IMR-90 (cell line): ENCODE measurements around the gene BUD23.

Experiments
- POLR2A ChIP-seq: IDR thresholded peaks from 2 replicates; pipeline ENCODE4 v1.6.1; 2012; ENCODE audit warnings: mild to moderate bottlenecking, low read depth, low read length
- RAD21 ChIP-seq: IDR thresholded peaks from 2 replicates; pipeline ENCODE4 v1.6.1; 2012; ENCODE audit warnings: low read length, improper control_type of control experiment
- TF ChIP-seq, protein P1 (sequence below): conservative IDR thresholded peaks from 2 replicates; pipeline ENCODE4 v1.5.1; 2012; ENCODE audit warnings: mild to moderate bottlenecking, low read depth, low read length, improper control_type of control experiment
- TF ChIP-seq, protein P2 (sequence below): fragments of 150-350 bp; IDR thresholded peaks from 2 replicates; pipeline ENCODE4 v1.6.1; 2016; ENCODE audit warnings: low read depth, mild to moderate bottlenecking, low read length, moderate library complexity, borderline replicate concordance

DNA sequence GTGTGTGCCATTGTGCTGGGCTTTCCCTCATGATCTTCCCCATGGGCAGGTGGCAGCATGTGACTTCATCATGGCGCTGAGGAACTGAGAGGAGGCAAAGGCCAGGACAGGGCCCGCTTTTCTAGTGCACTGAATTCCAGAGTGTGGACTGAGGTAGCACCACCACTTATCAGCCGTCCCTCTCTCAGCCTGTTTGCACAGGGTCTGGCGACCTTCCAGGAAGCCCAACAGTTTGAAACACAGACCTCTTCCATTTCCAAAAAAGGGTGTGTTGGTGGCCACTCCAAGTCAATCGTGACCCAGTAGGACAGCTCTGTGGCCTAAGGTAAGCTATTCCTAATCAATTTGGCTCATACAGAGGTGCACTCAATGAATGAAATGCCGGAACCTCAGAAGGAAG, 4.5 kb upstream of the BUD23 start:
- TF ChIP-seq, protein P1, sequence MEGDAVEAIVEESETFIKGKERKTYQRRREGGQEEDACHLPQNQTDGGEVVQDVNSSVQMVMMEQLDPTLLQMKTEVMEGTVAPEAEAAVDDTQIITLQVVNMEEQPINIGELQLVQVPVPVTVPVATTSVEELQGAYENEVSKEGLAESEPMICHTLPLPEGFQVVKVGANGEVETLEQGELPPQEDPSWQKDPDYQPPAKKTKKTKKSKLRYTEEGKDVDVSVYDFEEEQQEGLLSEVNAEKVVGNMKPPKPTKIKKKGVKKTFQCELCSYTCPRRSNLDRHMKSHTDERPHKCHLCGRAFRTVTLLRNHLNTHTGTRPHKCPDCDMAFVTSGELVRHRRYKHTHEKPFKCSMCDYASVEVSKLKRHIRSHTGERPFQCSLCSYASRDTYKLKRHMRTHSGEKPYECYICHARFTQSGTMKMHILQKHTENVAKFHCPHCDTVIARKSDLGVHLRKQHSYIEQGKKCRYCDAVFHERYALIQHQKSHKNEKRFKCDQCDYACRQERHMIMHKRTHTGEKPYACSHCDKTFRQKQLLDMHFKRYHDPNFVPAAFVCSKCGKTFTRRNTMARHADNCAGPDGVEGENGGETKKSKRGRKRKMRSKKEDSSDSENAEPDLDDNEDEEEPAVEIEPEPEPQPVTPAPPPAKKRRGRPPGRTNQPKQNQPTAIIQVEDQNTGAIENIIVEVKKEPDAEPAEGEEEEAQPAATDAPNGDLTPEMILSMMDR = no peak
- no peak for TF ChIP-seq POLR2A
- TF ChIP-seq RAD21 = no peak
- TF ChIP-seq, protein P2, sequence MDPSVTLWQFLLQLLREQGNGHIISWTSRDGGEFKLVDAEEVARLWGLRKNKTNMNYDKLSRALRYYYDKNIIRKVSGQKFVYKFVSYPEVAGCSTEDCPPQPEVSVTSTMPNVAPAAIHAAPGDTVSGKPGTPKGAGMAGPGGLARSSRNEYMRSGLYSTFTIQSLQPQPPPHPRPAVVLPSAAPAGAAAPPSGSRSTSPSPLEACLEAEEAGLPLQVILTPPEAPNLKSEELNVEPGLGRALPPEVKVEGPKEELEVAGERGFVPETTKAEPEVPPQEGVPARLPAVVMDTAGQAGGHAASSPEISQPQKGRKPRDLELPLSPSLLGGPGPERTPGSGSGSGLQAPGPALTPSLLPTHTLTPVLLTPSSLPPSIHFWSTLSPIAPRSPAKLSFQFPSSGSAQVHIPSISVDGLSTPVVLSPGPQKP = no peak
